Fibroblast of villous mesenchyme (primary cell): ENCODE results near the gene IDH3A. TPM values are rescaled to one million over a fixed set of nuclear protein-coding genes. Genes with fewer than 3 reads are reported as not detected.
"Not testable (repeated sequence)": the region's sequence is repeated elsewhere in the genome, so short reads cannot be mapped to it uniquely, and the experiment has no call there.

Experiments
- DNase-seq: peaks from one replicate; pipeline ENCODE4 v3.0.0-alpha.2; 2010; ENCODE audit warnings: low read depth
- H3K4me3 ChIP-seq: 2 replicates; pipeline ENCODE4 v1.5.1; 2011; ENCODE audit warnings: low read depth, mild to moderate bottlenecking, low read length
- total RNA-seq: library from RNA; depleted of rRNA; stranded (reverse); fragments of >200 nt; gene quantifications from 2 replicates; pipeline ENCODE4 v1.2.3, GENCODE V29; 2012
- TF ChIP-seq, protein P1 (sequence below): IDR thresholded peaks from 2 replicates; pipeline ENCODE4 v1.5.1; 2012; ENCODE audit warnings: low read depth, mild to moderate bottlenecking, low read length; ENCODE audit not compliant: insufficient read depth

Gene IDH3A
- total RNA-seq, 1 donor, result 43.6 TPM

- TF ChIP-seq, protein P1, sequence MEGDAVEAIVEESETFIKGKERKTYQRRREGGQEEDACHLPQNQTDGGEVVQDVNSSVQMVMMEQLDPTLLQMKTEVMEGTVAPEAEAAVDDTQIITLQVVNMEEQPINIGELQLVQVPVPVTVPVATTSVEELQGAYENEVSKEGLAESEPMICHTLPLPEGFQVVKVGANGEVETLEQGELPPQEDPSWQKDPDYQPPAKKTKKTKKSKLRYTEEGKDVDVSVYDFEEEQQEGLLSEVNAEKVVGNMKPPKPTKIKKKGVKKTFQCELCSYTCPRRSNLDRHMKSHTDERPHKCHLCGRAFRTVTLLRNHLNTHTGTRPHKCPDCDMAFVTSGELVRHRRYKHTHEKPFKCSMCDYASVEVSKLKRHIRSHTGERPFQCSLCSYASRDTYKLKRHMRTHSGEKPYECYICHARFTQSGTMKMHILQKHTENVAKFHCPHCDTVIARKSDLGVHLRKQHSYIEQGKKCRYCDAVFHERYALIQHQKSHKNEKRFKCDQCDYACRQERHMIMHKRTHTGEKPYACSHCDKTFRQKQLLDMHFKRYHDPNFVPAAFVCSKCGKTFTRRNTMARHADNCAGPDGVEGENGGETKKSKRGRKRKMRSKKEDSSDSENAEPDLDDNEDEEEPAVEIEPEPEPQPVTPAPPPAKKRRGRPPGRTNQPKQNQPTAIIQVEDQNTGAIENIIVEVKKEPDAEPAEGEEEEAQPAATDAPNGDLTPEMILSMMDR, result no peak
These were observed 8.9 kb upstream of the IDH3A start for GRCh38 chr15:78140292-78140691.

DNA sequence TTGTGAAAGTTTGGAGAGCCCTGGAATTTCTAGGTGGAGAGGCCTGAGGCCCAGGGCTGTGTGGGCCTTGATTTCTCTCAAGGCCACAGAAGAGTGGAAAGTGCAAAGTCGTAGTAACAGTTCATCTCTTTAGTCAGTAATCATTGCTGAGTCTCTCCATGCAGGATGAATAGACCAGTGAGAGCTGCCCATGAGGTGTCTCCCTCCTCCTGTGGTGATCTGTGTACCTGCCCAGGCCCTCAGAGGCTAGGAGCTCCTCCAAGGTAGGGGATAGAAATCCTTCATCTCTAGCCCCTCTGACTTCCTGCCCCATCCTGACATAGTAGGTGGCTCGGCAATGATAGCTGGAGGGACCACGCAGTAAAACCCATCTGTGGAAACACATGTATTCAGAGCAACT is 6.8 kb upstream of the IDH3A start:
- TF ChIP-seq, protein P1, result no peak
- no peak for DNase-seq
- H3K4me3 ChIP-seq, result no peak overlapping the region

More at GRCh38 chr15:78140292-78140691, 8.9 kb upstream of the IDH3A start:
- H3K4me3 ChIP-seq, result no peak overlapping the region
- DNase-seq, result no peak

- no peak overlapping the region for H3K4me3 ChIP-seq
- peak; percentile 19 for DNase-seq
- TF ChIP-seq, protein P1, result no peak
These were observed 2.6 kb upstream of the IDH3A start for GRCh38 chr15:78146425-78147154.

DNA sequence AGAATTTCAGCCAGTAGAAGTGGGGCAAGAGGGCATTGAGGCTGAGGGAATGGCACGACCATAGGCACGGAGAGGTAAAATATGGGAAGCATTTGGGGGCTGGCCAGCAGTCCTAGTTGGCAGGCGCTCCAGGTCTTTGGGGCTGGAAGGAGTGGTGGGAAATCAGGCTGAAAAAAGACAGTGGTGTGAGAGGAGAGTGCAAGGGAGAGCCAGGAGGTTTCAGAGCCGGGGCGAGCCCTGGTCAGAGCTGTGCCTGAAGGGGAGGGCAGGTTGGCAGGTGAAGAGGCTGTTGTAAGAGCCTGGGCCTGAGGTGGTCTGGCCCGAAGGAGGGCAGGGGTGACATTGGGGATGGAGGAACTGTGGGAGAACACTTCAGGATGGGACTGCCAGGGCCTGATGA is 1.6 kb upstream of the IDH3A start:
- TF ChIP-seq, protein P1, result no peak
- H3K4me3 ChIP-seq, result no peak overlapping the region

GRCh38 chr15:78148392-78149067 is 632 bp upstream of the IDH3A start:
- peak overlapping the region; percentile 74 for H3K4me3 ChIP-seq
- TF ChIP-seq, protein P1, result no peak
- DNase-seq, result peak; percentile 53

More for the DNA sequence above, 1.6 kb upstream of the IDH3A start:
- DNase-seq, result no peak

DNA sequence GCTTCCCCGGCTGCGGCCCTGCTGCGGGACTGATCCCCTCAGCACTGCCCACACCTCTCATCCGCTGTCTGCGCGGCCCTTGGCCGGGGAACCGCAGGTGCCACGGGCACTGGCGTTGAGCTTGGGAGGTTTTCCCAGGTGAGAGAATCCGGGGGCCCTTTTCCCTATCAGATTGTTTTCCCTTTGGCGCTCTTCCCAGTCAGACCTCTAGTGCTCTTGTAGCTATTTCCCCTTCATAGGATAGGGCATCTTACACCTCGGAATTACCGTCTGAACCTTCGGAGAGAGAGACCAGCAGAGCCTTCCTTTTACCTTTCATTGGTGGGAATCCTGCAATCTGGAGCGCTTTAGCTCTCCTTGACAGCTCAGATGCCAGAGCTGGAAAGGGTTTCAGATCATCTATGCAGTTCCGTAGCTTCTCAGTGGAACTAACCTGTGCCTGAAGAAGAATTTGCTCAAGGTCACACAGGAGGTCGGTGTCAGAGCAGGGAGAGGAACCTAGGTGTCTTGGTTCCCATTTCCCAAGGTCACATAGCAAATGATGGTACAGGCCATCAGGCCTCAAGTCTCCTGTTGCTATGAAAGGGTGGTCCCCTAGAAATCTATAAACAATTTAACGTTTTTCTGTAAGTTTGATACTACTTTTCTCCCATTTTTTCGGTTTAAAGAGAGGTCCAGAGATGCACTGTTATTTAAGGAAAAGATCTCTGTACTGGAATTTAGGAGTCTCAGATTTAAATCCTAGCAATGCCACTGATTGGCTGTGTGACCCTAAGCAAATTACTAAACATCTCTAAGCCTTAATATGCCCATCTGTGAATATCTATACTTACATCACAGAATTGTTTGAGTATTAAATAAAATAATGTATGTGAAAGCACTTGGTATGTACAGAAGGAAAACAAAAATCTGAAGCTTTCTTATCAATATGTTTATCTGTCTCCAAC is 916 bp downstream of the IDH3A start:
- TF ChIP-seq, protein P1, result no peak
- peak; percentile 17 for DNase-seq
- peak overlapping the region; percentile 74 for H3K4me3 ChIP-seq

DNA sequence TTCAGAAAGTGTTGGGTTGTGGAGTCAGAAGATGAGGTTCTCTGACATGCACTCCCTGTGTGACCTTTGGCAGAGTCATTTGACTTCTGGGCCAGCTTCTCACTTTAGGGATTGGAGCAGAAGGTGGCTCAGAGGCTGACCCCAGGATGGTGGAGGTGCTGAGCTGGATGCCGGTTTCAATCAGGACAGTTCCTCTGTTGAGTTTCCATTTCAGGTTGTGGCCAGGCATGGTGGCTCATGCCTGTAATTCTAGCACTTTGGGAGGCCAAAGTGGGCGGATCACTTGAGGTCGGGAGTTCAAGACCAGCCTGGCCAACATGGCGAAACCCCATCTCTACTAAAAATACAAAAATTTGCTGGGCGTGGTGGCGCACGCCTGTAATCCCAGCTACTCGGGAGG is 1.9 kb downstream of the IDH3A start:
- H3K4me3 ChIP-seq, DNase-seq: not testable (repeated sequence)
